IPS DF 19.7 (cell line): ENCODE measurements around the gene ARHGEF38.
"Not testable (repeated sequence)": the region's sequence is repeated elsewhere in the genome, so short reads cannot be mapped to it uniquely, and the experiment has no call there.

Experiments
- DNase-seq: peaks from one replicate; pipeline ENCODE4 v3.0.0-alpha.2; 2013; ENCODE audit warnings: low read depth, low spot score

The ARHGEF38 gene

GRCh38 chr4:105710012-105710600 lies 157.7 kb downstream of the ARHGEF38 start:
- no peak for DNase-seq

DNA sequence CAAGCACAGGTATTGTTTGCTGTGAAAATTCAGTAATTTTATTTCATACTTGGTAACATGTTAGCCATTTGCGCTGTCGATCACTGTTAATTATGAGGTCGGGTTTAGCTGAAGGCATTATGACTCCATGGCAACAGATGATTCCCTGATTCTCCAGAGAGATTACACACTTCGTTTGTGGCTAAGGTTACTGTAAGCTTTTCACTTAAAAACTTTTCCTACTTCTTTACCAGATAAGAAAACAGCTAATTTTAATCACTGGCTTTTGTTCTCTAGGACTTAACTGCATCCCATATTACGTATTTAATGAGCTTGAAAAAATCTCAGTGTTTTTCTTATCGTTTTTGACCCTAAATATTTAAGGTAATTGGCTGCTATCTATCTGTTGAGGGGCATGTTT lies 158.3 kb downstream of the ARHGEF38 start:
- no peak for DNase-seq

GRCh38 chr4:105712766-105713165 lies 160.3 kb downstream of the ARHGEF38 start:
- DNase-seq = no peak

DNA sequence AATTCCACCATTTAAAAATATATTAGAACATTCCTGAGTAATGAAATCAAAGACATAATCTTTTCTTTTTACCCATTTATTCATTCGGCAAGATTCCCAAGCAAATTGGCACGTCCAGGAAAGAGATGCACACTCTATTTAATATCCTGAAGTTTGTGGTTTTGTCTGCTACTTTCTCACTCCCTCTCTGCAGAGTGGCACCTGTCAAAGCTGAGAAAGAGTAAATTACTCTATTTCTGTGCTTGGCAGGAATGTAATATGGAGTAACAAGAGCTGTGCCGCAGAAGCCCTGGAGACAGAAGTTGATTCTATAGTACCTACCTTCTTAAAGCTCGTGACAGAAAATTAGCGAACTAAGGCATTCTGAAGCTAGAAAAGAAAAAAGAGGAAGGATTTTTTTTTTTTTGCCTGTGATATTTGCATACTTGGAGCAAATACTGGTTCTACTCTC lies 161.7 kb downstream of the ARHGEF38 start:
- no peak for DNase-seq

DNA sequence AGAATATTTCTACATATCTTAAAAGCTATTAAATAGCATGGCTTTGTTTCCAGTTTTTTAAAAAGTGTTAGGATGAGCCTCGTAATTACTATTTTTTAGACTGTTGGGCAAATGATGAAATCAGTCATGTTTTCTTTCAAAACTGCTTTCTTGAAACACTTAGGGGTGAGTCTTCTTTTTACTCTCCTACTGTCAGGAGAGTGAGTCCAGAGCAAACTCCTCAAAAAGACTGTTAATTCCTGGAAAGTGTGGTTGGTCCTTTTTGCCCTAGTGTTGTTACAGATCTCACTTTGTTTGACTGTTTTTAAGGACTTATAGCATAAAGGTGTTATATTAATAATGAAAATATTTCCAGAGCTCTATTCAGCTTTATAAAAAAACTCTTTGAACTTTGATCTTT lies 162.5 kb downstream of the ARHGEF38 start:
- DNase-seq = no peak

- DNase-seq = no peak
Observed at GRCh38 chr4:105715692-105716278, 163.4 kb downstream of the ARHGEF38 start.

DNA sequence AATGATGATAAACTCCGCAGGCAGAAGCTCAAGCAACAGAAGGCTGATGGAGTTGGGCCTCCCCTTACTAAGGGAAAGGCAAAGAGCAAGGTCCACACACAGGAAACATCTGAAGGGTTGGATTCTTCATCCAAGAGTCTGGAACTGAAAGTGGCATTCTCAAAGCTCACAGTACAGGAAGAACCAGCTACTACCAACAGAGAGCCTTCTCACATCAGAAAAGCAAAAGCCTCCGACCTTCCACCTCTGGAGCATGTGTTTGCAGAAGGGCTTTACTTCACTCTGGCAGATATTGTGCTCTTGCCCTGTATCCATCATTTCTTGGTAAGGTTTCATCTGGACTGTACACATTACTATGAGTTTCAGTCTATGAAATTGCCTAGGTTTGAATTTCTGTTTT lies 166.8 kb downstream of the ARHGEF38 start:
- DNase-seq = no peak

- DNase-seq = no peak
Observed at GRCh38 chr4:105725623-105726022, 173.2 kb downstream of the ARHGEF38 start.

- DNase-seq = not testable (repeated sequence)
Observed at GRCh38 chr4:105729895-105730294, 177.5 kb downstream of the ARHGEF38 start.
